Endothelial cell of hepatic sinusoid (primary cell): ENCODE data around the gene ELL.

Source experiments
- in situ Hi-C: cut with HindIII; loops from 2 replicates; pipeline ENCODE4 v1.10.0; 2017; ENCODE audit warnings: low sequenced_read_pairs

Gene ELL

DNA sequence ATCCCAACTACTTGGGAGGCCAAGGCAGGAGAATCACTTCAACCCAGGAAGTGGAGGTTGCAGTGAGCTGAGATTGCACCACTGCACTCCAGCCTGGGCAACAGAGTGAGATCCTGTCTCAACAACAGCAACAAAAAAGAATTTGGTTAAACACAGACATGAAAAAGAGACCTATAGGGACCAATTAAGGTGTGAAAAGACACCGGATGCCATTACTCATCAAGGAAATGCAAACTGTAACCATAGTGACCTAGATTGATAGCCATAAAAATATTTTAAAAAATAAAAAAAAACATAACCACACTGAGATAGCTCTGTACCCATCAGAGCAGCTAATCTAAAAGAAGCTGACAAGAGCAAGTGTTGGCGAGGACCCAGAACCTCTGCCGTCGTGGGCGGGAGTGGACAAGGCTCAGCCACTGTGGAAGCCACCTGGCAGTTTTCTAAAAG is 46.8 kb downstream of the ELL start:
- in situ Hi-C loops, result no loop called here

DNA sequence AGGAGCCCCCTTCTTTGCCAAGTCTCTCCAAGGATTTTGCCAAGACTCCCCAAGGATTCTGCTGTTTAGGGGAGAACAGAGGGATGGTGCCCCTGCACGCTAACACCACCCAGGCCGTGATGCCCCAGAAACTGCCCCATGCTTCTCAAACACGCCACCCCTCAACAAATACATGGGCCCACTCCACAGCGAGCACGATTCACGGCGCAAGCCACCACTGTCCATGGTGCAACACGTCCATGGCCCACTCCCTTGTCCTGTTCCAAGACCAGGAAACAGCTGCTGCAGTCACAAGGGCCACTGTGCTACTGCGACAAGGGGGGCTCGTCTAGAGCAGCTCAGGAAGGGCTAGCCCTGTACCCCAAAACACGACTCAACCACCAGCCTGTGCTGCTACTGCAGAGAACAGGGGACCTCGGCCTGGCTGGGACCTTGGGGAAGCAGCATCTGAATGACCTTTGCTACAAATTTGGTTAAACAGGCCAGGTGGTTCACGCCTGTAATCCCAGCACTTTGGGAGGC is 47.4 kb downstream of the ELL start:
- in situ Hi-C loops, result no loop called here

DNA sequence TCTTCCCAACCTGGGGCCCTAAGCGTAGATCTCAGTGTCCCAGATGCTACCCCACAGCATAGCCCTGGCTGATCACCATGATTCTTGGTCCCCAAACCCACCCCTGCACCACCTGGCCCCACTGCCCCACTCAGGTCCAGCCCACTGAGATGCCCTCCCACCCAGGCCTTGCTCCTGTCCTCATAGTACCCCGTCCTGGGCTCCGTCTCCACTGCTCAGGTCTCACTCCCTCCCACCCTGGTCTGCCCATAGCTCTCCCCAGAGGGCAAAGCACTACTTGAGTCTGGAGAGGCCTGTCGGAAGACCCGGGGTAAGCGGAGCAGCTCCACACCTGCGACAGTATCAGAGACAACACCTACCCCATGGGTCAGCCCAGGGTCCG is 48.2 kb downstream of the ELL start:
- in situ Hi-C loops, result no loop called here

DNA sequence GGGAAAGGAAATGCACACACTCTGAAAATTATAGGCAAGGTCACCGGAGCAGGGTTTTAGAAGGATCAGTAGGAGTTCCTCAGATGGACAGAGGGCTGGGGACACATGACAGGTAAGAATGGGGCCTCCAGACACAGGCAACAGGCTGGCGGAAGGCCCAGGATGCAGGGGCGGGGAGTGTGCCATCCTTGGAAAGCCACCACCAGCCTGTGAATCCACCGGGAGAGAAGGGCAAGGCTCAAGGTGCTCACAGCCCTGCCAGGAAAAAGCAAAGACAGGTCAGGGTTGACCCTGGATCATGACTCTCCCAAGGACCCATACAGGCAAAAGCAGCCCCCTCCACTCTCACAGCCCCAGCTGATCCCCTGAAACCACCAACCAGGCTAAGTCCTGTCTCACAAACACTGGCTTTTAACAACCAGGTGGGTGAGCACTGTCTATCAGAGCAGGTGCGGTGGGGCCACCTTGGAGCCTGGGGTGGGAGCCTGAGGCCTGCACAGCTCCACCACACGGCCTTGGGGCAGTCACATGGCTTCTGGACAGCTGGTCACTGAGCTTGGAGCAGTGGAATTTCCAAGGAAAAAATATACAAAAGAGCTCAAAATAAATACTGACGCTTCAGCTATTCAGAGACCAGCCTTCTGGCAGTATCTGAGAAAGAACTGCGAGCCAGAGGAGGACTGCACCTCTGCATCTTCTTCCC is 48.7 kb downstream of the ELL start:
- in situ Hi-C loops, result no loop called here

- in situ Hi-C loops, result no loop called here
These were observed 51.1 kb downstream of the ELL start for GRCh38 chr19:18470787-18471186.

DNA sequence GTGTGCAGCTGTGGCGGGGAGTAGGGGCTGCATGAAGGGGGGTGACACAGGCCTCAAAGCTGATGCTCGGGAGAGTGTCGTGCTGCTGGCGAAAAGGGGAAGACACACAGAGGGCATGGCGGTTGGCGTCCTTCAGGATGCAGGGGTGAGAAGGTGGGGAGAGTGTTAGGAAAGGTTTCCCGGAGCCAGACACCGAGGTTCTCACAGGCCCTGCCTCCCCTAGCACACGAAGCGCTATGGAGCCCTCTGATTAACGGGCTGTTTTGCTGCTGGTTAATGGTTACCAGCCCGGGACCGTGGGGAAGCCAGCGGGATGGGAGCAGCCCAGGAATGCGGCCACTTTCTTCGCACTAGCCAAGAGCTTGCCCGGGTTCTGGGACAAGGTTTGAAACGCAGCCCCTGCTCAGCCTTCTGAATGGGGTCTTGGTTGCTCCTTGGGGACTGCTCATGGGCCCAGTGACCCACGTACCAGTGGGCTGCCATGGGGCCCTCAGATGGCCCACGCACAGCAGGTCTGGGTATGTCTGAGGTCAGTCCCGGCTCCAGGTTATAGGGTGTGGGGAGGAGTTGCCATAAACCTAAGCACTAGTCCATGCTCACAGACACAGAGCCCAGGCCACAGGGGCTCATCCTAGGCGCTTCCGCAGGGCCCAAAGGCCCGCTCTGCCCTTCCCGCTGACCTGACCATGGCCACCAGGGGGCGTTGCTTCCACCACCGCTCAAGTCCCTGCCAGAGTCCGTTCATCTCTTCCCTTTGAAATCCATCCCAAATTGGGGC is 52.6 kb downstream of the ELL start:
- in situ Hi-C loops, result no loop called here

GRCh38 chr19:18468517-18468916 is 53.4 kb downstream of the ELL start:
- in situ Hi-C loops, result no loop called here

DNA sequence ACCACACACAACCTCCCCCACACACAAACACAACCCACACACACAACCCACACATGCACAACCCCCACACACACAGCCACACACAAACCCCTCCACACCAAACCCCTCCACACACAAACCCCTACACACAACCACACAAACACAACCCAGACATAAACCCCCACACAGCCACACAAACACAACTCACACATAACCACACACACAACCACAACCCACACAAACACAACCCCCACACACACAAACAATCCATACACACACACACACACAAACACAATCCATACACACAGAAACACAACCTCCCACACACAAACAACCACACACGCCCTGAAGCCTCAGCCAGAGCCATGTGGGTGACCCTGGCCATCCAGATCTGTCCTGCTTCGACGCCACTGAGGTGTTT is 53.9 kb downstream of the ELL start:
- in situ Hi-C loops, result no loop called here

- in situ Hi-C loops, result no loop called here
These were observed 55.5 kb downstream of the ELL start for GRCh38 chr19:18466354-18466753.

DNA sequence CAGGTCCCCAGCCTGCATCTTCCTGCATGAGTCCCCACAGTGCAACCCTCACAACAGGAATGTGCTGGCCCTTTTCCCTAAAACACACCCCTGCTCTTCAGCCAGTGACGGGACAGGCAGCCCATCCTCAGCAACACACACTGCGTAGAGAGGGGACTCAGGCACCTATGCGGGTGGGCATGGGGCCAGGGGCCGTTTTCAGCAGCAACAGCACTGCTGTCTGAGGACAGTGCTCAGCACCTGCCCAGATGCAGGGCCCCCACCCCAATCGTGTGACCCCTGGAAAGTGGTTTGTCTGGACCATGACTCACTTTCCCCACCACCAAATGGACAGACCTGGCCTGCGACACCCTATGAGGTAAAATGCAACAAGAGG is 55.9 kb downstream of the ELL start:
- in situ Hi-C loops, result no loop called here

GRCh38 chr19:18465214-18465963 is 56.5 kb downstream of the ELL start:
- in situ Hi-C loops, result no loop called here

- in situ Hi-C loops, result loop anchor here (5.0 kb wide), 2 partner anchors 63 to 208 kb away; no protein-coding TSS in a partner anchor
These were observed 57.2 kb downstream of the ELL start for GRCh38 chr19:18464646-18465045.

- in situ Hi-C loops, result loop anchor here (5.0 kb wide), 2 partner anchors 66 to 211 kb away; no protein-coding TSS in a partner anchor
These were observed 60.4 kb downstream of the ELL start for GRCh38 chr19:18461471-18461870.

DNA sequence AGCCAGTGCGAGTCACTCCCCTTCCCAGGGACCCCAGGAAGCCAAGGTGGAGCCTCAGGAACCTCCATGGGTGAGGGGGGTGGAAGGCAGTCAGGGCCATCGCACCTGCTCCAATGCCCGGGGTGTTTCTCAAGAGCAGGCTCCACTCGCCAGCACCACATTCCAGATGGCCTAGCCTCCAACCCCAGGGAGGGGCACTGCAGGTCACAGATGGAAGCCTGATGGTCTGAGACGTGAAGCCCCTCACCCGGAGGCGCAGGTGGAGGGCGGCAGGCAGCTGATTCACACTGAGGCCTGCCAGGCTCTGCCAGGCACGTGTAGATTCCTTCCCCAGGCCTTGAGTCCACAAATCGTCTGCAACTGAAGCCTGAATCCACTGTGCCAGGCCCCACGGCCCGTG is 61.0 kb downstream of the ELL start:
- in situ Hi-C loops, result loop anchor here (5.0 kb wide), 2 partner anchors 66 to 211 kb away; no protein-coding TSS in a partner anchor

GRCh38 chr19:18457483-18458331 is 64.2 kb downstream of the ELL start:
- in situ Hi-C loops, result no loop called here

GRCh38 chr19:18456974-18457373 is 64.9 kb downstream of the ELL start:
- in situ Hi-C loops, result no loop called here

DNA sequence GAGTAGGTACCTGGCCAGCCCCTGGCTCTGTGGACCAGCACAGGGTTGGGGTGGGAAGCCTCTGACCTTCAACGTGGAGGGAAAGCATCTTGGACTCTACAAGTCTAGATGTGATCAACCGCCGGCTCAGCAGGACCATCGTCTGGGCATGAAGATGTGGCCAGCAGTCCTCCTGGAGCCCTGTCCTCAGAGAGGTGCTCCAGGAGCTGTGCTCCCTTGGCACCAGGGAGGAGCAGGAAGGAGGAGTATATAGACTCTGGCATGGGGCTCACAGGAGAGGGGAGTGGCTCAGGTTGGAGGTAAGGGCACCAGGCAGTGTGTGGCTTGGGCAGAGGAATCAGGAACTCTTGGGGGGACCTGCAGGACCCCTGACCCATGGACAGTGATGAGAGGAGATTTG is 65.6 kb downstream of the ELL start:
- in situ Hi-C loops, result no loop called here

DNA sequence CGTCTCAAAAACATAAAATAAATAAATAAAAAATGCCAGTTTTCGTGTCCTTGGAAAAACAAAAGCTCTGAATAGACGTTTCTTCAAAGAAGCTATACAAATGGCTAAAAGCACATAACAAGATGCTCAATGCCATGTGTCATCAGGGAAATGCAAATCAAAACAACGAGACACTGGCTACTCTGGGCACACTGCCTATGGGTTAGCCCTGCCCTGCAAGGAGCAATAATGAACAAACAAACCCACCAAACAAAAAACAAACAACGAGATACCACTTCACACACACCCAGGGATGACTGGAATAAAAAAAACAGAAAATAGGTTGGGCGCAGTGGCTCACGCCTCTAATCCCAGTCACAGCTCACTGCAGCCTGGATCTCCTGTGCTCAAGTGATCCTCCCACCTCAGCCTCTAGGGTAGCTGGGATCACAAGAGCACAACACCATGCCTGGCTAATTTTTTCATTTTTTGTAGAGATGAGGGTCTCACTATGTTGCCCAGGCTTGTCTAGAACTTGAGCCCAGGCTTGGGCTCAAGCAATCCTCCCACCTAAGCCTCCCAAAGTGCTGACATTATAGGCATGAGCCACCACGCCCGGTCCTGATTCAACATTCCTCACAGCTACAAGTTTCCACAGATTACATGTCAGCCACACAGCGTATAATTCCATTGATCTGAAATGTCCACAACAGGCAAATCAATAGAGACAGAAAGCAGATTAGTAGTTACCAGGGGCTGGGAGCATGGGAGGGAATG is 68.4 kb downstream of the ELL start:
- in situ Hi-C loops, result no loop called here

DNA sequence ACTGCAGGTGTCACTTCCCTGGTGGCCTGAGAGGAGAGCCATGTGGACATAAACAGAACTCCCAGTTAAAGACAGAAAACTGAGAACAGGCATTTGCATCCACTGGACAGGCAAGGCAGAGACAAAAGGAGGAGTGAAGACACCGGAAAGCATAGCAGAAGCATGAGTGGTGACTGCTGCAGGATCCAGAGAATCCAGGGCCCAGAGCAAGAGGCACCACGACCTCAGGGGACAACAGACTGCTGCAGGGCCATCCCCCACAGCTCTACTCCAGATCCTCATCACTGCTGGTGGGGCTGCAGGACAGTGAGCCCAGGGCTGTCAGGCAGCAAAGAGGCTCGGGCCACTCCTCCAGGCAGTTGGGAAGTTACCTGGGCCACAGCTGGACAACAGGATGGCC is 69.5 kb downstream of the ELL start:
- in situ Hi-C loops, result no loop called here
